ENCODE data around the gene GMDS.

The GMDS gene

DNA sequence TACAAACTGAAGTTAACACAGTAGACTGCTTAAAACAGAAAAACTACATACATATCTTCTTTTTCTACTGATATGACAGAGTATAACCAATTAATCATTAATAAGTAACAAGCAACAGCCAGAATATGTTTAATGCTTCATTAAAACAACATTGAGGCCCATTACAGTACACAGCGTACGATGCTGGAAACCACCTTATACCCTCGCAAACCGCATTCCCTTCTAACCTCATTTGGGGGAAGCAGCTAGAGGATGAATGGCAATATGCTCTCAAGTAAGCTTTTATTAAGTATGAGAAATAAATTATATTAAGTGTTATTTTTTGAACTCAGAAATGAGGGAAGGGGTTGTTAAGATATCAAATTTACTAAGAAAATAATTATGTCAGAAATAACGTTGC is 142.4 kb downstream of the GMDS start:
- Histone ChIP-seq H3K79me2 (ENCODE audit: insufficient read depth, low read length) (no peaks in the 10 kb centered on the region), H3K27me3 (ENCODE audit: insufficient read depth, low read length, poor library complexity) (no peaks in the 10 kb centered on the region), H3K4me3 (ENCODE audit: low read depth in 1 of 2, low read length in 2 of 2) (no peak overlapping the region), H3K4me1 (ENCODE audit: insufficient read depth, low read length) (0 out of 2 replicates have a peak, but pooled peaks cover 3% of the 10 kb centered on the region), H2AFZ (ENCODE audit: low read depth, low read length) (no peak overlapping the region), H3K9me3 (ENCODE audit: insufficient read depth, low read length, severe bottlenecking) (no peaks in the 10 kb centered on the region), H3K27ac (ENCODE audit: low read length) (no peak overlapping the region), H3K9ac (ENCODE audit: low read depth, low read length) (no peak overlapping the region), H3K4me2 (ENCODE audit: insufficient read depth, low read length) (no peak overlapping the region), H3K36me3 (ENCODE audit: insufficient read depth, low read length) (no peaks in the 10 kb centered on the region), H4K20me1 (ENCODE audit: insufficient read depth, low read length) (no peaks in the 10 kb centered on the region)
- DNase-seq, result no peak
- no peak for ATAC-seq (ENCODE audit: insufficient read depth, low read depth)
- TF ChIP-seq, protein P1, sequence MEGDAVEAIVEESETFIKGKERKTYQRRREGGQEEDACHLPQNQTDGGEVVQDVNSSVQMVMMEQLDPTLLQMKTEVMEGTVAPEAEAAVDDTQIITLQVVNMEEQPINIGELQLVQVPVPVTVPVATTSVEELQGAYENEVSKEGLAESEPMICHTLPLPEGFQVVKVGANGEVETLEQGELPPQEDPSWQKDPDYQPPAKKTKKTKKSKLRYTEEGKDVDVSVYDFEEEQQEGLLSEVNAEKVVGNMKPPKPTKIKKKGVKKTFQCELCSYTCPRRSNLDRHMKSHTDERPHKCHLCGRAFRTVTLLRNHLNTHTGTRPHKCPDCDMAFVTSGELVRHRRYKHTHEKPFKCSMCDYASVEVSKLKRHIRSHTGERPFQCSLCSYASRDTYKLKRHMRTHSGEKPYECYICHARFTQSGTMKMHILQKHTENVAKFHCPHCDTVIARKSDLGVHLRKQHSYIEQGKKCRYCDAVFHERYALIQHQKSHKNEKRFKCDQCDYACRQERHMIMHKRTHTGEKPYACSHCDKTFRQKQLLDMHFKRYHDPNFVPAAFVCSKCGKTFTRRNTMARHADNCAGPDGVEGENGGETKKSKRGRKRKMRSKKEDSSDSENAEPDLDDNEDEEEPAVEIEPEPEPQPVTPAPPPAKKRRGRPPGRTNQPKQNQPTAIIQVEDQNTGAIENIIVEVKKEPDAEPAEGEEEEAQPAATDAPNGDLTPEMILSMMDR (IDR thresholded peaks at IDR 0.05; ENCODE audit: borderline replicate concordance, extremely low read depth, low read length, poor library complexity, severe bottlenecking), result no peak
- no peak for TF ChIP-seq EZH2 (IDR thresholded peaks at IDR 0.05; ENCODE audit: borderline replicate concordance, low read depth, low read length, severe bottlenecking)

DNA sequence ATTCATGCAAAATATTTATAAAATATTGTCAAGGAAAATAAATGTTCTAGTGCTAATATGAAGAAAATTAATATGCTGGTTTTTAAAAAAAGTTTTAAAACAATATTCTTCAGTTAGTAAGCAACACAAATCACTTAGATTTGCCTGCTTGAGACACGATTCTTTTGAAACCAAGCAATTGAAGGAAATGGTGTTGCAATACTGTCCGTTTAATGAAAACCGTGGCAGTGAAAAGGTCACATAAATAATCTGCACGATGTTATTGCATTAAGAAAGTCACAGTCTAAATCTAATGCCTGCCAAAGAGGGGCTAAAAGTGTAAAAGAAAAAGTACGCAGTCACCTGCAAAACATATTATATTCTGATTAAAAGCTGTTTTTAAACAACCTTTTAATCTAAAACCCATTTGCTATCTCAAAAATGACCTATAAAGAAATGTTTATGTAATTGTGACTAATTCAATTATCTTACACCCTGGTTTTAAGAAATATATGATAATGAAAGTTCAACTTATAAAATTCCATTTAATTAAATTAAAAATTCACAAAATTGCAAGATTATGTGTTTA is 143.0 kb downstream of the GMDS start:
- H4K20me1 ChIP-seq (ENCODE audit: insufficient read depth, low read length), result no peaks in the 10 kb centered on the region
- no peak overlapping the region for H2AFZ ChIP-seq (ENCODE audit: low read depth, low read length)
- no peaks in the 10 kb centered on the region for H3K27me3 ChIP-seq (ENCODE audit: insufficient read depth, low read length, poor library complexity)
- TF ChIP-seq, protein P1 (IDR thresholded peaks at IDR 0.05; ENCODE audit: borderline replicate concordance, extremely low read depth, low read length, poor library complexity, severe bottlenecking), result no peak
- TF ChIP-seq EZH2 (IDR thresholded peaks at IDR 0.05; ENCODE audit: borderline replicate concordance, low read depth, low read length, severe bottlenecking), result no peak
- no peak overlapping the region for H3K27ac ChIP-seq (ENCODE audit: low read length)
- 0 out of 2 replicates have a peak, but pooled peaks cover 3% of the 10 kb centered on the region for H3K4me1 ChIP-seq (ENCODE audit: insufficient read depth, low read length)
- H3K79me2 ChIP-seq (ENCODE audit: insufficient read depth, low read length), result no peaks in the 10 kb centered on the region
- no peak overlapping the region for H3K4me2 ChIP-seq (ENCODE audit: insufficient read depth, low read length)
- H3K36me3 ChIP-seq (ENCODE audit: insufficient read depth, low read length), result no peaks in the 10 kb centered on the region
- DNase-seq (no peak), ATAC-seq (ENCODE audit: insufficient read depth, low read depth) (no peak)
- no peak overlapping the region for H3K4me3 ChIP-seq (ENCODE audit: low read depth in 1 of 2, low read length in 2 of 2)
- no peak overlapping the region for H3K9ac ChIP-seq (ENCODE audit: low read depth, low read length)
- H3K9me3 ChIP-seq (ENCODE audit: insufficient read depth, low read length, severe bottlenecking), result no peaks in the 10 kb centered on the region

GRCh38 chr6:2101213-2101612 is 144.2 kb downstream of the GMDS start:
- Histone ChIP-seq H3K4me3 (ENCODE audit: low read depth in 1 of 2, low read length in 2 of 2) (no peak overlapping the region), H3K9ac (ENCODE audit: low read depth, low read length) (no peak overlapping the region), H4K20me1 (ENCODE audit: insufficient read depth, low read length) (no peaks in the 10 kb centered on the region), H3K79me2 (ENCODE audit: insufficient read depth, low read length) (no peaks in the 10 kb centered on the region), H3K27ac (ENCODE audit: low read length) (no peak overlapping the region), H3K4me1 (ENCODE audit: insufficient read depth, low read length) (0 out of 2 replicates have a peak, but pooled peaks cover 3% of the 10 kb centered on the region), H3K36me3 (ENCODE audit: insufficient read depth, low read length) (no peaks in the 10 kb centered on the region), H3K27me3 (ENCODE audit: insufficient read depth, low read length, poor library complexity) (no peaks in the 10 kb centered on the region), H2AFZ (ENCODE audit: low read depth, low read length) (no peak overlapping the region), H3K4me2 (ENCODE audit: insufficient read depth, low read length) (no peak overlapping the region), H3K9me3 (ENCODE audit: insufficient read depth, low read length, severe bottlenecking) (no peaks in the 10 kb centered on the region)
- no peak for TF ChIP-seq EZH2 (IDR thresholded peaks at IDR 0.05; ENCODE audit: borderline replicate concordance, low read depth, low read length, severe bottlenecking)
- TF ChIP-seq, protein P1 (IDR thresholded peaks at IDR 0.05; ENCODE audit: borderline replicate concordance, extremely low read depth, low read length, poor library complexity, severe bottlenecking), result no peak
- DNase-seq, result no peak
- ATAC-seq (ENCODE audit: insufficient read depth, low read depth), result no peak

All from DND-41 (cell line).